ENCODE measurements around the gene TTC7B.

The TTC7B gene

GRCh38 chr14:90797919-90798318 lies 18.3 kb downstream of the TTC7B start:
- TF ChIP-seq CTCF (conservative IDR thresholded peaks at IDR 0.05), result no peak
- no peak overlapping the region for H3K27ac ChIP-seq

DNA sequence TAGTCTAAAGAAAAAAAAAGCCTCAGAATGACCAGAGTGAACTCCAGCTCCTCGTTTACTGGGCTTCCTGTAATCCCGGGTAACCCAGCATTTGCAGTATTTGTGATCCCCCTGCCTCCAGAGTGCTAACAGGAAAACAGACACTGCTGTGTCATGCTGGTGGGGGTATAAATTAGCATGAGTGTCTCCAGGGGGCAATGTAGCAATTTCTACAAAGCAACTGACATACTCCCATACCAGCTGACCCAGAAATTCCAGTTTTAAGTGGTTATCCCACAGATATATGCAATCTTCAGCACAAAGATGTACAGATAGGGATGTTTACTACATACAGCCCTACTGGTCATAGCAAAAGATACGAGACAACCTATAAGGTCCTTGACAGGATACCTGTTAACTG lies 18.8 kb downstream of the TTC7B start:
- no peak for TF ChIP-seq CTCF (conservative IDR thresholded peaks at IDR 0.05)
- H3K27ac ChIP-seq, result no peak overlapping the region

- TF ChIP-seq CTCF (conservative IDR thresholded peaks at IDR 0.05), result no peak
- no peak overlapping the region for H3K27ac ChIP-seq
Observed at GRCh38 chr14:90796329-90796728, 19.9 kb downstream of the TTC7B start.

- no peak overlapping the region for H3K27ac ChIP-seq
- no peak for TF ChIP-seq CTCF (conservative IDR thresholded peaks at IDR 0.05)
Observed at GRCh38 chr14:90795744-90796143, 20.5 kb downstream of the TTC7B start.

GRCh38 chr14:90791486-90791885 lies 24.7 kb downstream of the TTC7B start:
- no peak overlapping the region for H3K27ac ChIP-seq
- no peak for TF ChIP-seq CTCF (conservative IDR thresholded peaks at IDR 0.05)

GRCh38 chr14:90788031-90788430 lies 28.2 kb downstream of the TTC7B start:
- TF ChIP-seq CTCF (conservative IDR thresholded peaks at IDR 0.05), result no peak
- no peak overlapping the region for H3K27ac ChIP-seq

GRCh38 chr14:90785876-90786450 lies 30.3 kb downstream of the TTC7B start:
- TF ChIP-seq CTCF (conservative IDR thresholded peaks at IDR 0.05), result no peak

More at GRCh38 chr14:90785876-90786450, 30.3 kb downstream of the TTC7B start:
- no peak overlapping the region for H3K27ac ChIP-seq
